ENCODE results near the gene MOG.

Gene MOG

GRCh38 chr6:29678114-29678513, 21.2 kb downstream of the MOG start:
- TF ChIP-seq, protein P1, sequence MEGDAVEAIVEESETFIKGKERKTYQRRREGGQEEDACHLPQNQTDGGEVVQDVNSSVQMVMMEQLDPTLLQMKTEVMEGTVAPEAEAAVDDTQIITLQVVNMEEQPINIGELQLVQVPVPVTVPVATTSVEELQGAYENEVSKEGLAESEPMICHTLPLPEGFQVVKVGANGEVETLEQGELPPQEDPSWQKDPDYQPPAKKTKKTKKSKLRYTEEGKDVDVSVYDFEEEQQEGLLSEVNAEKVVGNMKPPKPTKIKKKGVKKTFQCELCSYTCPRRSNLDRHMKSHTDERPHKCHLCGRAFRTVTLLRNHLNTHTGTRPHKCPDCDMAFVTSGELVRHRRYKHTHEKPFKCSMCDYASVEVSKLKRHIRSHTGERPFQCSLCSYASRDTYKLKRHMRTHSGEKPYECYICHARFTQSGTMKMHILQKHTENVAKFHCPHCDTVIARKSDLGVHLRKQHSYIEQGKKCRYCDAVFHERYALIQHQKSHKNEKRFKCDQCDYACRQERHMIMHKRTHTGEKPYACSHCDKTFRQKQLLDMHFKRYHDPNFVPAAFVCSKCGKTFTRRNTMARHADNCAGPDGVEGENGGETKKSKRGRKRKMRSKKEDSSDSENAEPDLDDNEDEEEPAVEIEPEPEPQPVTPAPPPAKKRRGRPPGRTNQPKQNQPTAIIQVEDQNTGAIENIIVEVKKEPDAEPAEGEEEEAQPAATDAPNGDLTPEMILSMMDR (conservative IDR thresholded peaks at IDR 0.05): no peak
- H3K27ac ChIP-seq: no peak overlapping the region

DNA sequence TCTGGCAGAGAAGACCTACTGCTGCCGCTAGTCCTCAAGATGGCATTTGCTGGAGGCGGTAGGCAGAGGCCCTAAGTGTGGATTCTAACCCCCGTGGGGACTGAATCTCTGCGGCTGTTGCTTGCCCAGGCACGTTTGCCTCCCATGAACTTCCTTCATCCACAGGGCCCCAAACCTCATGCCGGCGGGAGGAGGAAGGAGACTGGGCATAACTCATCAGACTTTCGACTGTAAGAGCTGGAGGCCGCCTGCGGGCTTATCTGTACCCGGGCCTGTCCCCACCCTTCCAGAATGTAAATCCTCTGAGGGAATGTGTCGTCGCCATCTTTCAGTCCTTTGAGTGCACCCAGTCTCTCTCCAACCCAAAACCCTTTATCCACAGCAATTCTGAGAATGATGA, 23.1 kb downstream of the MOG start:
- no peak overlapping the region for H3K27ac ChIP-seq
- TF ChIP-seq, protein P1 (conservative IDR thresholded peaks at IDR 0.05): no peak

GRCh38 chr6:29680416-29680815, 23.5 kb downstream of the MOG start:
- no peak overlapping the region for H3K27ac ChIP-seq
- TF ChIP-seq, protein P1 (conservative IDR thresholded peaks at IDR 0.05): no peak

- H3K27ac ChIP-seq: no peak within 1 kb of the TSS
- TF ChIP-seq, protein P1 (conservative IDR thresholded peaks at IDR 0.05): no peak
Measured at GRCh38 chr6:29680904-29681303, 24.0 kb downstream of the MOG start, which contains the start of gene ZFP57. ZFP57 (minus strand) TSS chr6:29681152; CDS start chr6:29677003, 4,149 bp downstream.

- no peak overlapping the region for H3K27ac ChIP-seq
- TF ChIP-seq, protein P1 (conservative IDR thresholded peaks at IDR 0.05): no peak
Measured at GRCh38 chr6:29681811-29682210, 24.9 kb downstream of the MOG start.

GRCh38 chr6:29685718-29686326, 28.9 kb downstream of the MOG start:
- TF ChIP-seq, protein P1 (conservative IDR thresholded peaks at IDR 0.05): no peak
- H3K27ac ChIP-seq: no peak overlapping the region

DNA sequence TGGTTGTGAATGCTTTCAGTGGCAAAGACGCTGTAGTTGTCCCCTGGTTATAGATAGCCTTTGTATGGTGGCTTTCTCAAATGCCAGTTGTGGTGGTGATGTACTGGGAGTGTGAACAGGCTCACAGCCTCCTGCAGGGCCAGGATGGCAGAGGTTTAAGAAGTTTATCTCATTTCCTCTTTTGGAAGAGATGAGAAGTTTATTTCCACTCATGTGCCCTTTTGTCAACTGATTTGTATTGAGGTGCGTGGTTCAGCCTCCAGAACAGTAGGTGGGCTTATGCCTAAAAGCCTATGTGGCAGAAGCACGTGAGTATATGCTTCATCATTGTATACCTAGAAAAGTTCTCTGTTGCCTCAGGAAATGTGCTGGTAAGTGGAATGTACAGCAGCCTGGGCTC, 37.7 kb downstream of the MOG start:
- no peak overlapping the region for H3K27ac ChIP-seq
- TF ChIP-seq, protein P1 (conservative IDR thresholded peaks at IDR 0.05): no peak

Data from VCaP (cell line).